Keratinocyte (primary cell): Measurements from ENCODE around the gene NPTXR. TPM values are rescaled to one million over a fixed set of nuclear protein-coding genes. Genes with fewer than 3 reads are reported as not detected.

Experiments
- DNase-seq: peaks from one replicate; pipeline ENCODE4 v3.0.0-alpha.2; 2011; ENCODE audit warnings: low read depth, missing footprints, low spot score
- FAIRE-seq: peaks from 2 replicates; lab custom pipeline; 2011; peaks lifted over from hg19 to GRCh38; lab: Jason Lieb, UNC
- H2AFZ ChIP-seq: 2 replicates; pipeline ENCODE4 v1.6.0; 2012; ENCODE audit warnings: low read length, control low read depth, inconsistent platforms; ENCODE audit not compliant: control insufficient read depth
- H3K27ac ChIP-seq: 2 replicates; pipeline ENCODE4 v1.5.1; 2011; ENCODE audit warnings: low read length; ENCODE audit not compliant: control insufficient read depth, insufficient read depth
- H3K27me3 ChIP-seq: 3 replicates; pipeline ENCODE4 v1.6.0; 2011; ENCODE audit warnings: low read length; ENCODE audit not compliant: control insufficient read depth, insufficient read depth; ENCODE audit errors: extremely low read depth
- H3K36me3 ChIP-seq, 2 experiments: 2 replicates in 1 of 2; 3 replicates in 1 of 2; pipeline ENCODE4 v1.5.1; 2011; ENCODE audit warnings: low read length in 2 of 2, mild to moderate bottlenecking in 1 of 2; ENCODE audit not compliant: control insufficient read depth in 2 of 2, insufficient read depth in 2 of 2; ENCODE audit errors: extremely low read depth in 1 of 2
- H3K4me1 ChIP-seq: 3 replicates; pipeline ENCODE4 v1.5.1; 2011; ENCODE audit warnings: low read length; ENCODE audit not compliant: control insufficient read depth, insufficient read depth; ENCODE audit errors: extremely low read depth
- H3K4me2 ChIP-seq: 3 replicates; pipeline ENCODE4 v1.6.0; 2011; ENCODE audit warnings: low read depth, low read length; ENCODE audit not compliant: control insufficient read depth, insufficient read depth; ENCODE audit errors: extremely low read depth
- H3K4me3 ChIP-seq, 3 experiments: fragments of 200-600 bp in 1 of 3; sonication (generic) in 1 of 3; 2 replicates in 2 of 3; 3 replicates in 1 of 3; pipeline ENCODE4 v1.5.1; 2011 to 2016; ENCODE audit warnings: low read length in 3 of 3, mild to moderate bottlenecking in 3 of 3, control low read depth in 2 of 3, inconsistent platforms in 1 of 3, low read depth in 1 of 3, mixed read lengths in 1 of 3, mixed run types in 1 of 3, moderate library complexity in 1 of 3; ENCODE audit not compliant: control insufficient read depth in 2 of 3, insufficient read depth in 2 of 3; ENCODE audit errors: extremely low read depth in 1 of 3
- H3K79me2 ChIP-seq: 2 replicates; pipeline ENCODE4 v1.6.0; 2012; ENCODE audit warnings: low read length; ENCODE audit not compliant: control insufficient read depth, insufficient read depth
- H3K9ac ChIP-seq: 3 replicates; pipeline ENCODE4 v1.6.0; 2011; ENCODE audit warnings: low read length; ENCODE audit not compliant: control insufficient read depth, insufficient read depth; ENCODE audit errors: extremely low read depth
- H3K9me1 ChIP-seq: 3 replicates; pipeline ENCODE4 v1.6.0; 2011; ENCODE audit warnings: low read length; ENCODE audit not compliant: control insufficient read depth, insufficient read depth; ENCODE audit errors: extremely low read depth
- H3K9me3 ChIP-seq: 2 replicates; pipeline ENCODE4 v1.5.1; 2012; ENCODE audit warnings: low read depth, low read length; ENCODE audit not compliant: control insufficient read depth
- H4K20me1 ChIP-seq: 3 replicates; pipeline ENCODE4 v1.6.0; 2011; ENCODE audit warnings: low read length; ENCODE audit not compliant: control insufficient read depth, insufficient read depth; ENCODE audit errors: extremely low read depth
- EZH2 ChIP-seq: IDR thresholded peaks from one replicate; pipeline ENCODE4 v1.6.1; 2012; ENCODE audit warnings: inconsistent platforms, mild to moderate bottlenecking, low read length, moderate library complexity
- dilution Hi-C: fragments of 300-500 bp; cut with MboI; formaldehyde crosslinking; loops from one replicate; pipeline ENCODE4 v1.7.0; 2020; ENCODE audit warnings: low sequenced_read_pairs; ENCODE audit not compliant: extremely low pct_ligation_motif_present
- polyA plus RNA-seq, 5 experiments: library from polyadenylated mRNA; depleted of rRNA in 3 of 5; stranded (reverse) in 3 of 5; stranded (forward) in 1 of 5; unstranded in 1 of 5; fragments of >200 nt; gene quantifications; 1 replicate in 1 of 5; 2 replicates in 3 of 5; 3 replicates in 1 of 5; pipeline versions ENCODE4 v1.2.1 to v1.2.3, GENCODE V29; 2011 to 2012; ENCODE audit warnings: missing spikeins in 2 of 5, low read depth in 1 of 5, low replicate concordance in 1 of 5
- TF ChIP-seq, protein P1 (sequence below), 3 experiments: IDR thresholded peaks in 1 of 3; conservative IDR thresholded peaks in 1 of 3; optimal IDR thresholded peaks in 1 of 3; 2 replicates in 2 of 3; 3 replicates in 1 of 3; pipeline versions ENCODE3 to v1.5.1; 2011; ENCODE audit warnings: low read length in 3 of 3, mild to moderate bottlenecking in 3 of 3, moderate library complexity in 2 of 3, control low read depth in 1 of 3, inconsistent platforms in 1 of 3; ENCODE audit not compliant: insufficient read depth in 2 of 3; ENCODE audit errors: extremely low read depth in 1 of 3

NPTXR gene
- polyA plus RNA-seq, 1 donor (not counting 4 experiments of a cell fraction or from before 2014, with no cell fraction given): 0.03 TPM

DNA sequence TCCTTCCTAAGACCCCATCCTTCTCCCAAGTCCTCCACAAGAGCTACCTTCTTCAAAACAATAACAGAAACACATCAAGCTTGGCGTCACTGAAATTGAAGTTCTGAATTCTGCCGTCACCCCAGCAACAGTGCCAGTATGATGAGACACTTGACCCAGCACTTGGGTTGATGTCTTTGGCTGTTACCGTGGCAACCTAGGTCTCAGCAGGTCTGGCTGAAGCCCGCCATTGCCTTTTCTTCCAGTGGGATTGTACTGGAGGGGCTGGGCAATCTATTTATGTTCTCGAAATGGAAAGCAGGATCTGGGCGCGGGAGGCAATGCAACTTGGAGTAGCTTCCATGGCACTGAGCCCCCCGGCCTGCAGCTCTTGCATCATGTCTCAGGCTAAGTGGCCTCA is 23.8 kb downstream of the NPTXR start:
- Histone ChIP-seq H3K4me1 (no peaks in the 10 kb centered on the region), H3K9ac (no peak overlapping the region), H3K27me3 (peaks cover 31% of the 10 kb centered on the region), H2AFZ (no peak overlapping the region), H3K9me3 (no peaks in the 10 kb centered on the region), H3K4me3 (no peak overlapping the region), H4K20me1 (peaks cover 9% of the 10 kb centered on the region), H3K9me1 (no peaks in the 10 kb centered on the region), H3K27ac (no peak overlapping the region), H3K36me3 (no peaks in the 10 kb centered on the region), H3K4me2 (no peak overlapping the region), H3K79me2 (no peaks in the 10 kb centered on the region)
- no peak for TF ChIP-seq EZH2
- dilution Hi-C loops: no loop called here
- DNase-seq (no peak), FAIRE-seq (no peak)

DNA sequence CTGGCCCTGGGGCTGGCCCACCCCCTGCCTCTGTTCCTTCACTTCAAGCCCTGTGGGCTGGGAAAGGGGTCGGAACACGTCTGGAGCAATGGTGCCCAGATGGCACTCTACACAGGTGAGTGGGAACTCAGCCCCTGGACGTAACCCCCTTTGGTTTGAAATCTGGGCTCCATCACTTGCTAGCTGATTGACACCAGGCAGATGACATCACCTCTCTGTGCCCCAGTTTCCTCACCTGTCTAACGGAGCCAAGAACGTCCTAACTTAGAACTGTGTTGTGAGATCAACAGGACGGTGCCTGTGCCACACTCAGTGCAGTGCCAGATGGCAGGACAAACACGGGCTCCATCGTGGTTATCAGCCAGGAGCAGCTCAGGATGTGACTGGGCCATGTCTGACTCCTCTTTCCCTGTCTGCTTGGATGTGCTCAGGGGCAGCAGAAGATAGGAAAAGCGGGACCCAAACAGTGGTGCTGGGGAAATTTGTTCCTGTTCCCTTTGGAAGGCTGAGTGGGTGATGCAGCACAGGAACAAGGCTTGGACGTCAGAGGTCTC is 24.4 kb downstream of the NPTXR start:
- Histone ChIP-seq H2AFZ (no peak overlapping the region), H3K9ac (no peak overlapping the region), H3K79me2 (no peaks in the 10 kb centered on the region), H3K36me3 (no peaks in the 10 kb centered on the region), H3K27ac (no peak overlapping the region), H3K9me1 (no peaks in the 10 kb centered on the region), H3K4me3 (no peak overlapping the region), H3K4me2 (no peak overlapping the region), H3K4me1 (no peaks in the 10 kb centered on the region), H4K20me1 (peaks cover 4% of the 10 kb centered on the region), H3K9me3 (no peaks in the 10 kb centered on the region), H3K27me3 (peaks cover 31% of the 10 kb centered on the region)
- dilution Hi-C loops: no loop called here
- TF ChIP-seq, protein P1, sequence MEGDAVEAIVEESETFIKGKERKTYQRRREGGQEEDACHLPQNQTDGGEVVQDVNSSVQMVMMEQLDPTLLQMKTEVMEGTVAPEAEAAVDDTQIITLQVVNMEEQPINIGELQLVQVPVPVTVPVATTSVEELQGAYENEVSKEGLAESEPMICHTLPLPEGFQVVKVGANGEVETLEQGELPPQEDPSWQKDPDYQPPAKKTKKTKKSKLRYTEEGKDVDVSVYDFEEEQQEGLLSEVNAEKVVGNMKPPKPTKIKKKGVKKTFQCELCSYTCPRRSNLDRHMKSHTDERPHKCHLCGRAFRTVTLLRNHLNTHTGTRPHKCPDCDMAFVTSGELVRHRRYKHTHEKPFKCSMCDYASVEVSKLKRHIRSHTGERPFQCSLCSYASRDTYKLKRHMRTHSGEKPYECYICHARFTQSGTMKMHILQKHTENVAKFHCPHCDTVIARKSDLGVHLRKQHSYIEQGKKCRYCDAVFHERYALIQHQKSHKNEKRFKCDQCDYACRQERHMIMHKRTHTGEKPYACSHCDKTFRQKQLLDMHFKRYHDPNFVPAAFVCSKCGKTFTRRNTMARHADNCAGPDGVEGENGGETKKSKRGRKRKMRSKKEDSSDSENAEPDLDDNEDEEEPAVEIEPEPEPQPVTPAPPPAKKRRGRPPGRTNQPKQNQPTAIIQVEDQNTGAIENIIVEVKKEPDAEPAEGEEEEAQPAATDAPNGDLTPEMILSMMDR (optimal IDR thresholded peaks at IDR 0.05 in 1 of 3, IDR thresholded peaks at IDR 0.05 in 1 of 3, conservative IDR thresholded peaks at IDR 0.05 in 1 of 3; ENCODE audit: extremely low read depth in 1 of 3, insufficient read depth in 2 of 3, low read length in 3 of 3): no peak
- no peak for TF ChIP-seq EZH2
- DNase-seq (no peak), FAIRE-seq (no peak)

DNA sequence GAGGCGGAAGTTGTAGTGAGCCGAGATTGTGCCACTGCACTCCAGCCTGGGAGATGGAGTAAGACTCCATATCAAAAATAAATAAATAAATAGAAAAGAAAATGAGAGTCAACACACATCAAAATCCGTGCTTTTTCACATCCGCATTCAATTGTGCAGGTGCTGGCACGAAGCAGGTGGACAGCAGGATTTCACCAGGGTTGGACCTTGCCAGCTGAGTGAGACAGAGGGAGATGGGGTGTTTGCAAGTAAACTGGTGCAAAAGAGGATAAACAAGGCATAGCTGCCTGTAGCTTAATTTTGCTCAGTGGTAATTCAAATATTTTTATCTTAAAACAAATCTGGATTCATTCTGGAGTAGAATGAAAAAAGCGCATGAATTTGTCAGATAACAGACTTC is 26.6 kb downstream of the NPTXR start:
- dilution Hi-C loops: no loop called here
- no peak for DNase-seq
- Histone ChIP-seq H3K79me2 (no peaks in the 10 kb centered on the region), H3K4me2 (no peak overlapping the region), H3K4me1 (no peaks in the 10 kb centered on the region), H3K9me3 (no peaks in the 10 kb centered on the region), H3K9ac (no peak overlapping the region), H2AFZ (no peak overlapping the region), H4K20me1 (no peaks in the 10 kb centered on the region), H3K27ac (no peak overlapping the region), H3K27me3 (peaks cover 31% of the 10 kb centered on the region), H3K4me3 (no peak overlapping the region), H3K36me3 (no peaks in the 10 kb centered on the region), H3K9me1 (no peaks in the 10 kb centered on the region)
- no peak for FAIRE-seq
- TF ChIP-seq, protein P1 (optimal IDR thresholded peaks at IDR 0.05 in 1 of 3, IDR thresholded peaks at IDR 0.05 in 1 of 3, conservative IDR thresholded peaks at IDR 0.05 in 1 of 3; ENCODE audit: extremely low read depth in 1 of 3, insufficient read depth in 2 of 3, low read length in 3 of 3): no peak
- no peak for TF ChIP-seq EZH2
